HG03439 (cell line): ENCODE data around the gene PLD2.

Experiments
- ATAC-seq: cut with Tn5 transposase; IDR thresholded peaks from one replicate; pipeline ENCODE4 v1.9.1; 2021; ENCODE audit warnings: mild to moderate bottlenecking, moderate library complexity; ENCODE audit not compliant: unreplicated experiment

Gene PLD2

DNA sequence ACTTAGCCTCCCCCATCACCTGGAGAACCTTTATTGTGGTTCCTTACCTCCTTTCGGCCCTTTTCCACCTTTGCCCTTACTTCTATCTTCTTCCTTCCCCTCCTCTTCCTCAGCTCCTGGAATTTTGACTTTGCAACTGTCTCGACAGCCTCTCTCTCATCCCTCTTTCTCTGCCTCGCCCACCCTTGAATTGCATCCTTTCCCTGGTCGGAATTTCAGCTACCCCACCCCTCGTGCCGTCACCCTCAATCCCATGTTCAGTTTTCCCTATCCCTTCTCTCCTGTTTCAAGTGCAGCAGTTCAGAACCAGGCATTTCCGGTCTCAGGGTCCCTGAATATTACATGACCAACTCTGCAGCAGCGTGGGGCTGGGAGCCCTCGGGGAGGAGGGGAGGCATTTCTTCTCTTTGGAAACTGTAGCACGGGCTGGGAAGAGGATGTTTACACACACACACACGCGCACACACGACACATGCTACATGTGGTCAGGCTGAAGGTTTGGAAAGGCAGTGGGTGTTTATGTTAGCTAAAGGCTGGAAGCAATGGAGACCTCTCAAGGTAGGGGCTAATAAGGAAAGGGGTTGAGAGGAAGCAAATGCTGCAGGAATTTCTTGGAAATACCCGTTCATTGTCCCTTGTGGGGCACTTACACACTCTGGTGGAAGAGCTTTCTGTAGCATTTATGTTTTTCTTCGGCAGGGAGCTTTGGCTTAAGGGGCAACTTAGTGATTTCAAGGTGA, 27.2 kb downstream of the PLD2 start:
- ATAC-seq = no peak

DNA sequence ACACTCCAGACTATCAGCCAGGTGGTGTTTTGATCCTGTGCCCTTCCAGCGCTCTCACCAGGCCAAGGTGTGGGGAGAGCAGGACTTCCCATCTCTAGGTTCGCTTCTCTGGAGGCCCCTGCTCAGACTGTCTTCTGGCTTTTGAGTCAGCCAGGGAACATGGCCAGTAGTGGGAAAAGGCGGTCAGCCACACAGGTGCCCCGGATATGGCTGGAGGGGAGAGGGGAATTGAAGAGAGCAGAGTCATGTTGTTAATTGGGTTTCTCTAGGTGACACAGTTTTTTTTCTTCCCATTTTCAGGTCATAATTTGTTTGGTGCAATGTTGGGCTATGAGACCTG, 27.7 kb downstream of the PLD2 start:
- ATAC-seq = no peak

DNA sequence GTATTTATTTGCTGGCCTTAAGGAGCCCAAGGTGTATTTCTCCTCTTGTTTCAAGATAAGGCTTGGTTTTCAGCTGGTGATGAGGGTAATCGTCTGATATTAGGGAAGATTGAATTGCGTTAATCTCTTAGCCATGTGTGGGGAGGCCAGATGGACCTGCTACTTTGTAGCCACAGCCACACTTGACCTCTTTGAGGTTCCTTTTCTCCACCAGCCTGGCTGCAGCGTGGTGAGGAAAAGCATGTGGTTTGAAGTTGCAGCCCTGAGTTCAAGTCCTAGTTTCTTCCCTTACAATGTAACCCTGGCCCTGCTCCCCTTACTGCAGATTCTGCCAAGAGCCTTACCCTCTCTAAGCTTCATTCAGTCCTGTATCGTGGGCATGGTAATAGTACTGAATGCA, 29.3 kb downstream of the PLD2 start:
- no peak for ATAC-seq

DNA sequence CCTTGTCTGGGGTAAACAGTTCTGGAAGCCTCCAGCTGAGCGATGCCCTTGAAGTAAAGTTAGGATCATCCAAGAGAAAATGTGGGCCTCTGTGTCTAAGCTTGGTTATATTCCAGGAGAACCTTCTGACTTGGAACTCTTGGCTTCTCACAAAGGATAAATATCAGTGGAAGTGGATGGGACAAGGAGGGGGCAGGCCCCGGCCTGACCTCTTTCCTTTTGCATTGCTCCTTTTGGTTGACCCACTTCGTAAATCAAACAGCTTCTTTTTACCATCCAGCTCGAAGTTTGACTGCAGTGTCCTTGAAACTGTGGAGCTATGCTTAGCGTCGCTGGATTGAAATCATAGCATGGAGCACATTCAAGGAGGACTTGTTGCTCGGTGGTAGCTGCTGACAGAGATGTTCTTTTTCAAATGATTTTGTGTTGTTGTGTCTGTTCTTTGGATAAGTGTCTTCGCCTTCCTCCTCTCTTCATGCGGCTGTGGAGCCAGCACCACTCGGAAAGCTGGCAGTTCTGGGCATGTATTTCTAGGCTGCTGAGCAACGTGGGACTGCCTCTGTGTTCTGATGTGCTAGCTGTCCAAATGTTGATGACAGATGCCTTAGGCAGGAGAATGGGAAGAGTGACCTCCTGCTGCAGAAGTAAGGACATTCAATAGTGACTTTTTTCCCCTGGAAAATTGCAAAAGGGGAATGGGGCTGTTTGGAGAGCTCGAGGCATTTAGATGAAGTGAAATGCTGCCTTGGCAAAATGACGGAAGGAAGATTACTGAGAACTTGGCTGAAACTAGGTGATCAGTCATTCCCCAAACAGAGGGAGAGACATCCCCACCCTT, 30.7 kb downstream of the PLD2 start:
- no peak for ATAC-seq

DNA sequence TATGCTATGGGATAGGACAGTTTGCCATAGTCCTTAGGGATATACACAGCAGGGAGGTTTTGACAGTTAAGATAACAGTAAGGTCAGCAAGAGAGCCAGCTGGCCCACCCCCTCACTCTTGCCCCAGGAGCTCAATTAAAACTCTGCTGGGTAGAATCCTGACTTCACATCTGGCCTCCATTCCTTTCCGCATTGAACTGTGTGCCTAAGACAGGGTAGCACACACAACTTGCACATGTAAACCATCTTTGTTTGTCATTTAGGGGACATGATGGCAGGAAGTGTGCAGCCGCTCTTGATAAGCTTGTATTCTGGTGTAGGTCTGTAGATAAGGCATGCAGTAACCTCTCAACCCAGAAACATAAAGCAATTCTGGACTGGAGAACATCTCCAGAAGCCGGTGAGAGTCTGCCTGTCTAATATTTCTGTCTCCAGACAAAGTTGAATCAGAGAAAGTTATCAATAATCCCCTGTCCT, 31.4 kb downstream of the PLD2 start:
- no peak for ATAC-seq

DNA sequence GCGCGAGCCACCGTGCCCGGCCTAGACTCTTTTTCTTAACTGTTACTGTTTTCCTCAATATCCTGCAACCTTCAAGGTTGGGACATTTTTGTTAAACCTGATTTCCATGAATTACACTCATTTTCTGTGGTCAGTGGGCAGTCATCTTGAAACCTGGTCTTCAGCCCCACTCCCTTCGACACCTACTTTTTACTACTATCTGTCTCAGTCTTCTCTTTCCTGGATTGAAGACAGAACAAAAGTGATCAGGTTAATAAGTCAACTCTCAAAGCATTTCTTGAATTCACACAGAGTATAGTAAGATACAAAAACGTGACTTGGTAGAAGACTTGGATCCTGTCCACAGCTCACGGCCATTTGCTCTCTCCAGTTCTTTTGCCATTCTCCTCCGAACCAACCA, 32.3 kb downstream of the PLD2 start:
- ATAC-seq = no peak

DNA sequence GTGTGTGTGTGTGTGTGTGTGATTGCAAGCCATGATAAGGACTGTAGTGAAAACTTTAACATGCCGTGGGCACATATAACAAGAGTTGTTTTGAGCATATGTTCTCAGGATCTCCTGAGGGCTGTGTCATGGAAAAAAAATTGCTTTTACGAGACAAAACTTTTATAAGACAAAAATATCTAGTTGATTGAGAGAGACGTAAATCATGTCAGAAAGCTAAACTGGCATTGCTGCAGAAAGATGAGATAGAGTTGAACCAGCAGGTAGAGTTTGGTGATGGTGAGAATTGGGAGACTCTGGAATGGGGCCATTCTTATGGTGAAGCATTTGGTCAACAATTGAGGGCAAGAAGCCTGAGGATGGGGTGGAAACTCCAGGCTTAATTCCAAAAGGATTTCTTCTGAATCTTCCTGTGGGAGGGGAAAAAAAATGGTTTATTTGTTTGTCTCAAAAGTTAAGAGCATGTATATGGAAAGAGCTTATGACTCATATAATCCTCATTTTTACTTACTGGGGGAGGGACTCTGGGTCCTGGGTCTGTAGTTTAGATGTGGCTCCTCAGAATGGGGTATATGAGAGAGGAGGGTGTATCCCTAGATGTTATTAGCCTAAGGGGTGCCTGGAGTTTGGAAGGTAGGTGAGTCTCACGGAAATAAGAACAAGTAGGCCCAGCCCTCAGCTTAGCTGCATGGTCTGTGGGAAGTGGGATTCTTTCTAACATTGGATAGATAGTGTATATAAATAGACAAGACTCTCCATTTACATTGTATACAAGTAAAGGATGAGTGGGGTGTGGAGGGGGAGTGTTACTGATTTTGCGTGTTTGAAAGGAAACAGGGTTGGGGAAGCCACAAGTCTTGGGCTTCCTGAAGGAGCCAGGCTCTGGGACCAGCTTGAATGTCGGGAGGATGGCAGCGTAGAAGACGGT, 33.3 kb downstream of the PLD2 start:
- no peak for ATAC-seq

DNA sequence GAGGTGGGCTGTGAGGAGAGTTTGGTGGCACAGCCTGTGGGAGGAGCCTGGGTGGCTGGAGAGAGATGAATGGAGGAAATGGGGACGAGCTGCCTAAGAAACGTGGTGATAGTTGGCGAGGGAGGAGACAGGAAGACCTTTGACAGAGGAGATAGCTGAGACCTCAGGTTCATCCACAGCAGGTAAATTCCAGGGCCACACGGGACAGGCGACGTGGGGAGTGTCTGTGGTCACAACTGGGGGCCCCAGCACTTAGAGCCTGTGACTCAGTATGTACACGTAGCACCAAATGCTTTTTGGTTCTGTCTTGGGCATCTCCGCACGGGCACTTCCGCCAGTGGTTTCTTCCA, 33.9 kb downstream of the PLD2 start:
- ATAC-seq = no peak

DNA sequence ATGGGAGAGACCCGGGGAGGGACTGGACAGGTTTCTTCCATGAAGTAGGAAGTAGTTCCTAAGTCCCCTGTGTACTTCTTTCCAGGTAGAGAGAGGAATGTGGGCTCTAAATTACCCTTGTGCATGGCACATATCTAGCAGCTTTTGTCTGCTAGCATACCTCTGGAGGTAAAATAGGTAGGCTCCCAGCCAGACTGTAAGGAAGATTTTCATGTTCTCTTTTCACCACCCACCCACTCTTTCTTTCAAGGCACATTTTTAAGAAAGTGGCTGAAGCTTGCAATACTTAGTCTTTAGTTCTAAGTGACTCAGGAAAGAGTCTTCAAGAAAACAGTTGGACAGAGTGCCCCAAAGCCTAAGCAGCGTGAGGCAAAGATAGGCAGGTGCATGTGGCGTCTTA, 35.4 kb downstream of the PLD2 start:
- no peak for ATAC-seq

DNA sequence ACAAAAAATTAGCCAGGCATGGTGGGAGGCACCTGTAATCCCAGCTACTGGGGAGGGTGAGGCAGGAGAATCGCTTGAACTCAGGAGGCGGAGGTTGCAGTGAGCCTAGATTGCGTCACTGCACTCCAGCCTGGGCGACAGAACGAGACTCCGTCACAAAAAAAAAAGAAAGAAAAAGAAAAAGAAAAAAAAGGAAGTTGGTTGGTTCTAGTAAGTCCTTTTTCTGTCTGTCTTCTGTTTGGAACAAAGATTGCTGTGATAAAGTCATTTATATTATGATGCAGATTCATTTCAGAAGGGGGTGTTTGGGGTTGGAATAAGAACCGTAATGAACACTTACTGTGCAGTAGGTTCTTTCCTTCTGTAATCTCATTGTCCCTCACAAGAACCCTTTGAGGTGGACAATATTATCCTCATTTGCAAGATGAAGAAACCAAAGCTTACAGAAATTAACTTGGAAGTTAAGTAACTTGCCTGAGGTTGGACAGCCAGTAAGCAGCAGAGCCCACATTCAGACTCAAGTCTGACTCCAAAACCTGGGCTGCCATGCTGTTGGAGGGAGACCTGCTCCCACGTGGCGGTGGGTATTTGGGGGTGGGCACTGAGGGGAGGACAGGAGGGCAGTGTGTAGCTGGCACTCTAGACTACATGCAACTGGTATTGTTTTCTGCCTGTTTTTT, 36.5 kb downstream of the PLD2 start:
- no peak for ATAC-seq

DNA sequence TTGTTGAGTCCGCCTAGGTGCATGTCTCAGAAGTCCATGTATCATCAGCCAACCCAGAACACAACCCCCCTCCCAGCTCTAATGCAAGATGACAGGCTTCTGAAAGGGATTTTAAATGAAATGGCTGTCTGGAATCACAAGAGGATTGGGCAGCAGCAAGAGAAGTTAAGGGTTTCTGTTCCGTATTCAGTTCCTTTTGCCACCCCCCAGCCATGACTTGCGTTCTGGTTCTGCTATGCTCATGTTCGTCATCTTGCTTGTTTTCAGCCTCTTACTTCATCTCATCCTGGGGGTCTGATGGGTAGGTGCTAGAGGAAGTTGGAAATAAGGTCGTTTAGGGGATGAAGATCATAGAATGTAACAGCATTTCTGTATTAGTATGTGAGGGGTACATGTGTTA, 38.2 kb downstream of the PLD2 start:
- ATAC-seq = no peak

DNA sequence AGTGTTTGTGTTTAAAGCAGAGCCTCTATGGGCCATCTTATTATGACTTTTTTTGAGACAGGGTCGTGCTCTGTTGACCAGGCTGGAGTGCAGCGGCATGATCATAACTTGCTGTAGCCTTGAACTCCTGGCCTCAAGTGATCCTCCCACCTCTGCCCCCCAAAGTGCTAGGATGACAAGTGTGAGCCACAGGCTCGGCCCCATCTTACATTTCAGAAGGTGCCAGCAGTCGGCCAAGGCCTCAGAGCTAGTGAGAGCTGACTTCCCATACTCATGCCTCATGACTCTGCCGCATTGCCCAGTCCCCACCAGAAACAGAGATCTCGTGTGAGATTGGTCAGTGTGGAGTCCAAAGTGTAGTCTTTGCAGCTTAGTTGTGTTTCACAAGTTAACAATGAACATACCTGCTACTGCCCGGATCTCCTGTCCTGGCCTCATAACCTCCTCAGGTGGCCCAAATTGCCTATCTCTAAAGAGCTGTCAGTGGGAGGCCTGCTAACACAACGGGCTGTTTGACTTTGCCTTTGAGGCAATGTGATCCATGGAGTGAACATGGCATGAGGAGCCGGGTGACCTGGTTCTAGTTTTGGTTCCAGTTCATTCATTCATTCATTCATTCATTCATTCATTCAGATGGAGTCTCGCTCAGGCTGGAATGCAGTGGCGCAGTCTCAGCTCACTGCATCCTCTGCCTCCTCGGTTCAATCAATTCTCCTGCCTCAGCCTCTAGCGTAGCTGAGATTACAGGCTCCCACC, 39.9 kb downstream of the PLD2 start:
- ATAC-seq = no peak

DNA sequence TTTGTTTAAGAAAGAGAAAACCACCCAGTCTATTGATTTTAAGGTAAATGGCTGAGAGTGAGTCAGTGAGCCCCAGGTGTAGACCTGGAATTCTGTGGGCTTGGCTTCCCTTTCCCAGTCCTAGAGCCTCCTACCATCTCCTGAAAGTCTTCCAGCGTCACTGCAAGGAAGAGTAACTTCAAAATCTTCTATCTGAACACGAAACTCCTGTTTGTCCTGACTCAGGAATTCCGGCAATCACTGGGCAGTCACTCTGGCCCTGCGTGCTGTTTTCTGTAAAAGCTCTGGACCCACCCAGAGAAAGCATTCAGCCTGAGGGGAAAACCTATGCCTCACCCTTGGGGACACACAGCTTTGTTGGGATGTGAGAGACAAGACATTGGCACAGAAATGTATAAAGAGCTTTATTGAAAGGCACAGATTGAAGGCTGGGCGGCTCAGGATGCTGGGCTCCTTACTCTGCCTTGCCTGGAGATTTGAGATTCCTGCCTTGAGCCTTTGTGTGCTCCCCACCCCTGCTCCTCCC, 42.1 kb downstream of the PLD2 start:
- ATAC-seq = no peak

DNA sequence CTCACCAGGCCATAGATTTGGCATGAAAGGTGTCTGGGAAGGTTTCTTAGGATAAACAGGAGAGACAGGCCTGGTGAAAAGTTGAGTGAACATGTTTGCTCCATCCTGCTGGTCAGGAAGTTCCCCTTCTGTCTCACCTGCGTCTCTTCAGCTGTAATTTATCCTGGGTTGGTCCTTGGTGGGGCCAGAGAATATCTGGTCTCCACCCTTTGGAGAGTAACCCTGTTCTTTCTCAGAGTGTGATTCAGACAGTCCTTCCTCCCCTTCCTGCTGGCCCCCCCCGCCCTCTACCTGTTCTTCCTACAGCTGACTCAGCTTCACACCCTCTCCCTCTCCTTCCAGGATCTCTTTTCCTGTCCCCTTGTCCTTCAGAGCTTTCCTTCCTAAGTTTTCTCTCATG, 43.3 kb downstream of the PLD2 start:
- no peak for ATAC-seq

DNA sequence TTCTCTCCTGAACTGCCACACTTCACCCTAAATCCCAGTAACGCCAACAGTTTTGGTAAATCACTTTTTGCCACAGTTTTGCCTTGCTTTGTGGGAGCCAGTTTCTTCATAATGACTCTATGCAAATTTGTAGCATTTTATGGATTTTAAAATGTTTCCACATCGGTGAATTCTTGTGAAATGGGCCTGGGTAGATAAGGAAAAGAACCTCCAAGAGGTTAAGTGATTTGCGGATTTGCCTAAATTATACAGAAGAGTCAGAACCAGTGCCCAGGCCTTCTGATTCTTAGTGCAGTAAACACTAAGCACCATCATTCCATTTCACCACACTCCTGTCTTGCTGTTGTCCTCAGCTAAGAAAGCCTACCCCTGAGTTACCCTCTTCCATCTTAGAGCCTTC, 44.1 kb downstream of the PLD2 start:
- ATAC-seq = no peak

DNA sequence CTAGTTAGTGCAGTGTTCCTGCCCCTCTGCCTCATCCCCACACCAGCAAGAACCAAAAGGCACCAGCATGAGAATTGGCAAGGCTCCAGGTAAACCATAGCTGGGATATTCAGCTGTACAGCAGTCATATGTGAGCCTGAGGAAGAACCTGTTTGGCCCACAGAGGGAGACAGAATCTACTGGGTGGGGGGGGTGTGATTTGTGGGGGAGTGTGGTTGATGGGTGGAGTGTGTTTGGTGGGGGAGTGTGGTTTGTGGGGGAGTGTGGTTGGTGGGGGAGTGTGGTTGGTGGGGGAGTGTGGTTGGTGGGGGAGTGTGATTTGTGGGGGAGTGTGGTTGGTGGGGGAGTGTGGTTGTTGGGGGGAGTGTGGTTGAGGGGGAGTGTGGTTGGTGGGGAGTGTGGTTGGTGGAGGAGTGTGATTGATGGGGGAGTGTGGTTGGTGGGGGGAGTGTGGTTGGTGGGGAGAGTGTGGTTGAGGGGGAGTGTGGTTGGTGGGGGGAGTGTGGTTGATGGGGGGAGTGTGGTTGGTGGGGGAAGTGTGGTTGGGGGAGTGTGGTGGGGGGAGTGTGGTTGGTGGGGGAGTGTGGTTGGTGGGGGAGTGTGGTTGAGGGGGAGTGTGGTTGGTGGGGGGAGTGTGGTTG, 45.7 kb downstream of the PLD2 start:
- no peak for ATAC-seq

DNA sequence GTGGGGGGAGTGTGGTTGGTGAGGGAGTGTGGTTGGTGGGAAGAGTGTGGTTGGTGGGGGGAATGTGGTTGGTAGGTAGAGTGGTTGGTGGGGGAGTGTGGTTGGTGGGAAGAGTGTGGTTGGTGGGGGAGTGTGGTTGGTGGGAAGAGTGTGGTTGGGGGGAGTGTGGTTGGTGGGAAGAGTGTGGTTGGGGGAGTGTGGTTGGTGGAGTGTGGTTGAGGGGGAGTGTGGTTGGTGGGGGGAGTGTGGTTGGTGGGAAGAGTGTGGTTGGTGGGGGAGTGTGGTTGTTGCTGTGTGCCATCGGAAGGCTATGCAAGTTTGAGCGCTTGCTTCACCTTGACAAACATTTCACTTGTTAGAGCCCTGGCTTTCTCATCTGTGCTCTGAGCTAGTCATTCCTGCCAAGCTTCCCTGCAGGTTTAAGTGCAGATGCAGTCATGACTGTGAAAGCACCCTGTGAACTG, 46.3 kb downstream of the PLD2 start:
- ATAC-seq = no peak

DNA sequence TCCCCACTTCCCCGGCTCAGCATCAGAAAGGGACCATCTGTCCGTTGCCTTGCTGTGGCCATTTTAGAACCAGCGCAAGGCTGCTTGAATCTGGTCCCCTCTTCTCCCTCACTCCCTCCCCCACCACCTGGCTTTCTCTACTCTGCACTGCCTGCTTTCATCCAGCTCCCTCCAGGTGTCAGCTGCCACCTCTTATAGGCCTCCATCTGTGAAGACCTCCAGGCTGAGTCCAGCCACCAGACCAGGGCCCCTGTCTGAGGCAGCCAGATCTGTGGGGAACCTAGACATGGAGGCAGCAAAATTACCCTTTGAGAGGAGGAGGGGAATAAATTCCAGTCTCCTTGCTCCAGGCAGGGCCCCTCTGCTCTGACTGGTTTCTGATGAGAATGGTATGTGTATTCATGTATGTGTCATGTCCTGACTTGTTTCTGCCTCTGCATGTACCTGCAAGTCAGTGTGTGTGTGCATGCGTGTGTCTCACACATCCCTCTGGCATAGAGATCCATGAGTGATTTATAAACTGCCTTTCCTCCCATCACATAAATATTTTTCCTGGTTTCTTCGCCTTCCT, 47.2 kb downstream of the PLD2 start:
- ATAC-seq = no peak
